ENCODE measurements around the gene PNP.
"Not testable (repeated sequence)": the region's sequence is repeated elsewhere in the genome, so short reads cannot be mapped to it uniquely, and the experiment has no call there.

The PNP gene

GRCh38 chr14:20469242-20469889, at the start of gene PNP:
Gene PNP (plus strand): TSS chr14:20469406. CDS start chr14:20469525, 119 bp downstream.
- peak; percentile 80 to 83 for DNase-seq (ENCODE audit: low read depth in 2 of 2)

GRCh38 chr14:20419419-20419818, 49.8 kb upstream of the PNP start:
- DNase-seq (ENCODE audit: low read depth in 2 of 2), result no peak

- no peak for DNase-seq (ENCODE audit: low read depth in 2 of 2)
These were observed 47.9 kb upstream of the PNP start for GRCh38 chr14:20421267-20421666.

- DNase-seq (ENCODE audit: low read depth in 2 of 2), result no peak
These were observed 46.3 kb upstream of the PNP start for GRCh38 chr14:20422886-20423285.

- DNase-seq (ENCODE audit: low read depth in 2 of 2), result no peak
These were observed 44.4 kb upstream of the PNP start for GRCh38 chr14:20424851-20425250.

GRCh38 chr14:20427231-20428009, 41.8 kb upstream of the PNP start:
- DNase-seq (ENCODE audit: low read depth in 2 of 2), result no peak

GRCh38 chr14:20428010-20428365, 41.2 kb upstream of the PNP start:
- no peak for DNase-seq (ENCODE audit: low read depth in 2 of 2)

GRCh38 chr14:20428802-20429201, 40.4 kb upstream of the PNP start:
- DNase-seq (ENCODE audit: low read depth in 2 of 2), result no peak

- no peak for DNase-seq (ENCODE audit: low read depth in 2 of 2)
These were observed 39.2 kb upstream of the PNP start for GRCh38 chr14:20429801-20430669.

GRCh38 chr14:20434701-20435581, 34.3 kb upstream of the PNP start:
- DNase-seq (ENCODE audit: low read depth in 2 of 2), result no peak

- DNase-seq (ENCODE audit: low read depth in 2 of 2), result no peak
These were observed 33.4 kb upstream of the PNP start, which contains the start of gene KLHL33 for GRCh38 chr14:20435582-20436362. Gene KLHL33 (minus strand): TSS chr14:20436166. CDS start chr14:20435811, 355 bp downstream.

GRCh38 chr14:20436363-20436755, 32.8 kb upstream of the PNP start:
- DNase-seq (ENCODE audit: low read depth in 2 of 2), result no peak

- no peak for DNase-seq (ENCODE audit: low read depth in 2 of 2)
These were observed 30.5 kb upstream of the PNP start for GRCh38 chr14:20438664-20439063.

GRCh38 chr14:20440465-20440864, 28.7 kb upstream of the PNP start:
- no peak for DNase-seq (ENCODE audit: low read depth in 2 of 2)

- DNase-seq (ENCODE audit: low read depth in 2 of 2), result no peak
These were observed 28.3 kb upstream of the PNP start for GRCh38 chr14:20440882-20441281.

GRCh38 chr14:20441461-20441860, 27.7 kb upstream of the PNP start:
- DNase-seq (ENCODE audit: low read depth in 2 of 2), result no peak

- not testable (repeated sequence) for DNase-seq (ENCODE audit: low read depth in 2 of 2)
These were observed 25.6 kb upstream of the PNP start for GRCh38 chr14:20443650-20444049.

- no peak for DNase-seq (ENCODE audit: low read depth in 2 of 2)
These were observed 22.3 kb upstream of the PNP start for GRCh38 chr14:20446889-20447288.

GRCh38 chr14:20452831-20453230, 16.4 kb upstream of the PNP start:
- not testable (repeated sequence) for DNase-seq (ENCODE audit: low read depth in 2 of 2)

GRCh38 chr14:20454516-20455354, 14.5 kb upstream of the PNP start, which contains the start of the genes APEX1 and OSGEP:
Gene APEX1 (plus strand): TSS chr14:20455226. CDS start chr14:20455646, 420 bp downstream.
Gene OSGEP (minus strand): TSS chr14:20454812. CDS start chr14:20454683, 129 bp downstream.
- DNase-seq (ENCODE audit: low read depth in 2 of 2), result peak; percentile 94 to 96
